HL-60 (cell line): Measurements from ENCODE around the gene SIRT6.
"Not testable (repeated sequence)": the region's sequence is repeated elsewhere in the genome, so short reads cannot be mapped to it uniquely, and the experiment has no call there.

Experiments used
- GABPA ChIP-seq: IDR thresholded peaks from 2 replicates; pipeline ENCODE4 v1.6.1; 2012; ENCODE audit warnings: low read depth
- TF ChIP-seq, protein P1 (sequence below): IDR thresholded peaks from 2 replicates; pipeline ENCODE4 v1.6.1; 2012; ENCODE audit warnings: low read depth; ENCODE audit not compliant: insufficient replicate concordance
- TF ChIP-seq, protein P2 (sequence below): IDR thresholded peaks from one replicate; pipeline ENCODE4 v1.5.1; 2011; ENCODE audit warnings: low read length, control low read depth, inconsistent platforms; ENCODE audit not compliant: insufficient read depth

DNA sequence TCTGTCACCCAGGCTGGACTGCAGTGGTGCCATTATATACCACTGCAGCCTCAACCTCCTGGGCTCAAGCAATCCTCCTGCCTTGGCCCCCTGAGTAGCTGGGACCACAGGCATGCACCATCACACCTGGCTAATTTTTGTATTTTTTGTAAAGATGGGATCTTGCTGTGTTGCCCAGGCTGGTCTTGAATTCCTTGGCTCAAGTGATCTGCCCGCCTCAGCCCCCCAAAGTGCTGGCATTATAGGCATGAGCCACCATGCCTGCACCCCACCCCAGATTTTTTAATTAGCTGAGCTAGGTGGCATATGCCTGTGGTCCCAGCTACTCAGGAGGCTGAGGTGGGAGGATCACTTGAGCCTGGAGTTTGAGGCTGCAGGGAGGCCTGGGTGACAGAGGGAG lies 39.4 kb downstream of the SIRT6 start:
- TF ChIP-seq, protein P1, sequence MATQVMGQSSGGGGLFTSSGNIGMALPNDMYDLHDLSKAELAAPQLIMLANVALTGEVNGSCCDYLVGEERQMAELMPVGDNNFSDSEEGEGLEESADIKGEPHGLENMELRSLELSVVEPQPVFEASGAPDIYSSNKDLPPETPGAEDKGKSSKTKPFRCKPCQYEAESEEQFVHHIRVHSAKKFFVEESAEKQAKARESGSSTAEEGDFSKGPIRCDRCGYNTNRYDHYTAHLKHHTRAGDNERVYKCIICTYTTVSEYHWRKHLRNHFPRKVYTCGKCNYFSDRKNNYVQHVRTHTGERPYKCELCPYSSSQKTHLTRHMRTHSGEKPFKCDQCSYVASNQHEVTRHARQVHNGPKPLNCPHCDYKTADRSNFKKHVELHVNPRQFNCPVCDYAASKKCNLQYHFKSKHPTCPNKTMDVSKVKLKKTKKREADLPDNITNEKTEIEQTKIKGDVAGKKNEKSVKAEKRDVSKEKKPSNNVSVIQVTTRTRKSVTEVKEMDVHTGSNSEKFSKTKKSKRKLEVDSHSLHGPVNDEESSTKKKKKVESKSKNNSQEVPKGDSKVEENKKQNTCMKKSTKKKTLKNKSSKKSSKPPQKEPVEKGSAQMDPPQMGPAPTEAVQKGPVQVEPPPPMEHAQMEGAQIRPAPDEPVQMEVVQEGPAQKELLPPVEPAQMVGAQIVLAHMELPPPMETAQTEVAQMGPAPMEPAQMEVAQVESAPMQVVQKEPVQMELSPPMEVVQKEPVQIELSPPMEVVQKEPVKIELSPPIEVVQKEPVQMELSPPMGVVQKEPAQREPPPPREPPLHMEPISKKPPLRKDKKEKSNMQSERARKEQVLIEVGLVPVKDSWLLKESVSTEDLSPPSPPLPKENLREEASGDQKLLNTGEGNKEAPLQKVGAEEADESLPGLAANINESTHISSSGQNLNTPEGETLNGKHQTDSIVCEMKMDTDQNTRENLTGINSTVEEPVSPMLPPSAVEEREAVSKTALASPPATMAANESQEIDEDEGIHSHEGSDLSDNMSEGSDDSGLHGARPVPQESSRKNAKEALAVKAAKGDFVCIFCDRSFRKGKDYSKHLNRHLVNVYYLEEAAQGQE: not testable (repeated sequence)
- TF ChIP-seq, protein P2, sequence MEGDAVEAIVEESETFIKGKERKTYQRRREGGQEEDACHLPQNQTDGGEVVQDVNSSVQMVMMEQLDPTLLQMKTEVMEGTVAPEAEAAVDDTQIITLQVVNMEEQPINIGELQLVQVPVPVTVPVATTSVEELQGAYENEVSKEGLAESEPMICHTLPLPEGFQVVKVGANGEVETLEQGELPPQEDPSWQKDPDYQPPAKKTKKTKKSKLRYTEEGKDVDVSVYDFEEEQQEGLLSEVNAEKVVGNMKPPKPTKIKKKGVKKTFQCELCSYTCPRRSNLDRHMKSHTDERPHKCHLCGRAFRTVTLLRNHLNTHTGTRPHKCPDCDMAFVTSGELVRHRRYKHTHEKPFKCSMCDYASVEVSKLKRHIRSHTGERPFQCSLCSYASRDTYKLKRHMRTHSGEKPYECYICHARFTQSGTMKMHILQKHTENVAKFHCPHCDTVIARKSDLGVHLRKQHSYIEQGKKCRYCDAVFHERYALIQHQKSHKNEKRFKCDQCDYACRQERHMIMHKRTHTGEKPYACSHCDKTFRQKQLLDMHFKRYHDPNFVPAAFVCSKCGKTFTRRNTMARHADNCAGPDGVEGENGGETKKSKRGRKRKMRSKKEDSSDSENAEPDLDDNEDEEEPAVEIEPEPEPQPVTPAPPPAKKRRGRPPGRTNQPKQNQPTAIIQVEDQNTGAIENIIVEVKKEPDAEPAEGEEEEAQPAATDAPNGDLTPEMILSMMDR: not testable (repeated sequence)
- TF ChIP-seq GABPA: not testable (repeated sequence)
